GM12865 (cell line): ENCODE results near the gene KCND3.
A peak's percentile ranks its signal among the peaks of the same experiment; 100 is the strongest.
"Not testable (repeated sequence)": the region's sequence is repeated elsewhere in the genome, so short reads cannot be mapped to it uniquely, and the experiment has no call there.

ENCODE experiments used
- DNase-seq: peaks from one replicate; pipeline ENCODE4 v3.0.0; 2010; ENCODE audit warnings: low read depth
- H3K4me3 ChIP-seq: 2 replicates; pipeline ENCODE4 v1.5.1; 2011; ENCODE audit warnings: mild to moderate bottlenecking, low read depth, low read length, control low read depth
- CTCF ChIP-seq: IDR thresholded peaks from 2 replicates; pipeline ENCODE4 v1.5.1; 2011; ENCODE audit warnings: low read length, control low read depth, low read depth, inconsistent platforms; ENCODE audit not compliant: insufficient read depth; ENCODE audit errors: missing control alignments

KCND3 gene

GRCh38 chr1:111745675-111746613 lies 243.5 kb downstream of the KCND3 start:
- TF ChIP-seq CTCF = no peak
- no peak for DNase-seq
- no peak overlapping the region for H3K4me3 ChIP-seq

- TF ChIP-seq CTCF = no peak
These were observed 245.8 kb downstream of the KCND3 start for GRCh38 chr1:111743679-111744101.

GRCh38 chr1:111742938-111743549 lies 246.4 kb downstream of the KCND3 start:
- no peak for DNase-seq
- TF ChIP-seq CTCF = no peak
- no peak overlapping the region for H3K4me3 ChIP-seq

More at GRCh38 chr1:111743679-111744101, 245.8 kb downstream of the KCND3 start:
- H3K4me3 ChIP-seq = no peak overlapping the region
- DNase-seq = no peak

GRCh38 chr1:111742292-111742691 lies 247.2 kb downstream of the KCND3 start:
- DNase-seq, H3K4me3 ChIP-seq: not testable (repeated sequence)

GRCh38 chr1:111739925-111740765 lies 249.3 kb downstream of the KCND3 start:
- peak overlapping the region; percentile 72 for H3K4me3 ChIP-seq
- peak; percentile 37 for DNase-seq
- TF ChIP-seq CTCF = no peak

- no peak for TF ChIP-seq CTCF
- H3K4me3 ChIP-seq = peak within 1 kb of the TSS; percentile 72
- peak; percentile 92 for DNase-seq
These were observed 250.1 kb downstream of the KCND3 start, which contains the start of gene INKA2 for GRCh38 chr1:111739194-111739924. Gene INKA2, minus strand, starts transcription at chr1:111739395. Its CDS starts 153 bp downstream, at chr1:111739242.
